Peyer's patch (tissue), 4 donors: ENCODE data around the gene BMX.

Experiments used
- POLR2A ChIP-seq, 2 donors: fragments of 450-650 bp; IDR thresholded peaks; one replicate each; pipeline ENCODE4 v1.5.1; 2017; ENCODE audit warnings: antibody characterized with exemption in 2 of 2, mild to moderate bottlenecking in 2 of 2, moderate library complexity in 2 of 2
- TF ChIP-seq, protein P1 (sequence below), 6 experiments: fragments of 450-650 bp in 4 of 6; fragments of 200-600 bp in 2 of 6; sonication (generic) in 1 of 6; IDR thresholded peaks; one replicate each; pipeline ENCODE4 v1.5.1; 2017 to 2019; ENCODE audit warnings: antibody characterized with exemption in 6 of 6, mild to moderate bottlenecking in 3 of 6, moderate library complexity in 1 of 6

DNA sequence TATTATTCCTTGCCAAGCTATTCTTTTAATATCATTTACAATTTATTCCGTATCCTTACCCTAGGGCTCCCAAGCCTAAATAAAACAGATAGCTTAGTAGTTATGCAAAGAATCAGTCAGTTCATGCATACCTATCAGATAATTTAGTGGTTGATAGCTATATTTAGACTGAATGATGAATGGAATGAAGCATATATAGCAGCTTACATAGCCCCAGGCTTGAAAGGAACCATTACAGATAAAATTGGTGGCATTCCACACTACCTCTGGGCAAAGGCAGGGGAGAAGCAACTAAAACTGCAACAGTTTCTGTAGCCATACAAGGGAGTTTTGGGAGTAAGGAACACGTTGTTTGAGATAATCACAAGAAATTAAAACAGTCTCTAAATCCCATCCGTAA, 97.4 kb downstream of the BMX start:
- TF ChIP-seq, protein P1, sequence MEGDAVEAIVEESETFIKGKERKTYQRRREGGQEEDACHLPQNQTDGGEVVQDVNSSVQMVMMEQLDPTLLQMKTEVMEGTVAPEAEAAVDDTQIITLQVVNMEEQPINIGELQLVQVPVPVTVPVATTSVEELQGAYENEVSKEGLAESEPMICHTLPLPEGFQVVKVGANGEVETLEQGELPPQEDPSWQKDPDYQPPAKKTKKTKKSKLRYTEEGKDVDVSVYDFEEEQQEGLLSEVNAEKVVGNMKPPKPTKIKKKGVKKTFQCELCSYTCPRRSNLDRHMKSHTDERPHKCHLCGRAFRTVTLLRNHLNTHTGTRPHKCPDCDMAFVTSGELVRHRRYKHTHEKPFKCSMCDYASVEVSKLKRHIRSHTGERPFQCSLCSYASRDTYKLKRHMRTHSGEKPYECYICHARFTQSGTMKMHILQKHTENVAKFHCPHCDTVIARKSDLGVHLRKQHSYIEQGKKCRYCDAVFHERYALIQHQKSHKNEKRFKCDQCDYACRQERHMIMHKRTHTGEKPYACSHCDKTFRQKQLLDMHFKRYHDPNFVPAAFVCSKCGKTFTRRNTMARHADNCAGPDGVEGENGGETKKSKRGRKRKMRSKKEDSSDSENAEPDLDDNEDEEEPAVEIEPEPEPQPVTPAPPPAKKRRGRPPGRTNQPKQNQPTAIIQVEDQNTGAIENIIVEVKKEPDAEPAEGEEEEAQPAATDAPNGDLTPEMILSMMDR (IDR thresholded peaks at IDR 0.05), result no peak
- no peak for TF ChIP-seq POLR2A (IDR thresholded peaks at IDR 0.05)
